ENCODE measurements around the gene ZNF79. TPM values are rescaled to one million over a fixed set of nuclear protein-coding genes. Genes with fewer than 3 reads are reported as not detected.
A peak's percentile ranks its signal among the peaks of the same experiment; 100 is the strongest.

ZNF79 gene
- total and polyA plus RNA-seq, 9 of the 15 experiments (the other 6 are each of a cell fraction or from before 2014, with no cell fraction given) = 0.62 to 7.0 (median 4.1) TPM

DNA sequence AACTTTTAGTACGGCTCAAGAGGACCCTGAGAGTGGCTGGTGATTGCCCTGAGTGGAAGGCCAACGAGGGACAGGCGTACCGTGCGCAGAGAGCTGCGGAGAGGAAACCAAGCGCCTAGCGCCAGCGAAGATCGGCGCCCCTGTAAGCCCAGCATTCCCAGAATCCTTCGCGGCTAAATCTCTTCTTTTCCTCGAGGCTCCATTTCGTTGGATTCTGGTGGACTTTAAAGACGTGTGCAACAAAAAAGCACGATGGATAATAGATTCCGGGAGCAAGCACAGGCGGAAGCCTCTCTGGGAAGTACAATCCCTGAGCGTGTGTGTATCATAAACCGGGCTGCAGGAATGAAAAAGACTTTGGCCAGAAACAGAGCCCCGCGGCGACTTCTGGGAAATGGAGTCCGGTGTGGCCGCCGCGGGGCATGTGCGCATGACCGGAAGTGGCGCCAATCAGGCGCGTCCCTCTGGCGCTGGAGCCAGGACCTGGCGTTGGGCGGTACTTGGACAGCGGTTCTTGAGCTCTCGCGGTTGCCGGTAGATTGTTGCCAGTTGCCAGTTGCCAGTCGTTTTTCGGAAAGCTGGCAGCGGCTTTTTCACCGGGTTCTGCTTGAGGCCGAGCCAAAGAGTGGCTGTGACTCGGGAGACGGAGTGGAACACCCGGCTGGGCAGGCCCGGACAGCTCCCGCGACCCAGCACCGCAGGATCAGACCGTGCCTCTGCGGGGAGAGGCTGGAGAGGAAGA is at the start of gene ZNF79 (continued):
- TF ChIP-seq, protein P1, sequence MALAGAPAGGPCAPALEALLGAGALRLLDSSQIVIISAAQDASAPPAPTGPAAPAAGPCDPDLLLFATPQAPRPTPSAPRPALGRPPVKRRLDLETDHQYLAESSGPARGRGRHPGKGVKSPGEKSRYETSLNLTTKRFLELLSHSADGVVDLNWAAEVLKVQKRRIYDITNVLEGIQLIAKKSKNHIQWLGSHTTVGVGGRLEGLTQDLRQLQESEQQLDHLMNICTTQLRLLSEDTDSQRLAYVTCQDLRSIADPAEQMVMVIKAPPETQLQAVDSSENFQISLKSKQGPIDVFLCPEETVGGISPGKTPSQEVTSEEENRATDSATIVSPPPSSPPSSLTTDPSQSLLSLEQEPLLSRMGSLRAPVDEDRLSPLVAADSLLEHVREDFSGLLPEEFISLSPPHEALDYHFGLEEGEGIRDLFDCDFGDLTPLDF (CRISPR knock-in tag; IDR thresholded peaks at IDR 0.05) = no peak
- peak; percentile 93 for TF ChIP-seq RBBP5 (IDR thresholded peaks at IDR 0.05; ENCODE audit: borderline replicate concordance, insufficient read depth, low read length, poor library complexity, severe bottlenecking)
- TF ChIP-seq ZNF668 (CRISPR knock-in tag; IDR thresholded peaks at IDR 0.05) = no peak
- TF ChIP-seq SOX6 (IDR thresholded peaks at IDR 0.05) = 0 out of 2 replicates have a peak, but pooled peaks have one; percentile 22
- peak; percentile 38; the same call in 1 of the 2 replicates for TF ChIP-seq HDAC8 (tag; IDR thresholded peaks at IDR 0.05)
- TF ChIP-seq PHF8 (IDR thresholded peaks at IDR 0.05; ENCODE audit: borderline replicate concordance, low read length) = peak; percentile 81; the same call in 1 of the 2 replicates
- TF ChIP-seq, protein P2, sequence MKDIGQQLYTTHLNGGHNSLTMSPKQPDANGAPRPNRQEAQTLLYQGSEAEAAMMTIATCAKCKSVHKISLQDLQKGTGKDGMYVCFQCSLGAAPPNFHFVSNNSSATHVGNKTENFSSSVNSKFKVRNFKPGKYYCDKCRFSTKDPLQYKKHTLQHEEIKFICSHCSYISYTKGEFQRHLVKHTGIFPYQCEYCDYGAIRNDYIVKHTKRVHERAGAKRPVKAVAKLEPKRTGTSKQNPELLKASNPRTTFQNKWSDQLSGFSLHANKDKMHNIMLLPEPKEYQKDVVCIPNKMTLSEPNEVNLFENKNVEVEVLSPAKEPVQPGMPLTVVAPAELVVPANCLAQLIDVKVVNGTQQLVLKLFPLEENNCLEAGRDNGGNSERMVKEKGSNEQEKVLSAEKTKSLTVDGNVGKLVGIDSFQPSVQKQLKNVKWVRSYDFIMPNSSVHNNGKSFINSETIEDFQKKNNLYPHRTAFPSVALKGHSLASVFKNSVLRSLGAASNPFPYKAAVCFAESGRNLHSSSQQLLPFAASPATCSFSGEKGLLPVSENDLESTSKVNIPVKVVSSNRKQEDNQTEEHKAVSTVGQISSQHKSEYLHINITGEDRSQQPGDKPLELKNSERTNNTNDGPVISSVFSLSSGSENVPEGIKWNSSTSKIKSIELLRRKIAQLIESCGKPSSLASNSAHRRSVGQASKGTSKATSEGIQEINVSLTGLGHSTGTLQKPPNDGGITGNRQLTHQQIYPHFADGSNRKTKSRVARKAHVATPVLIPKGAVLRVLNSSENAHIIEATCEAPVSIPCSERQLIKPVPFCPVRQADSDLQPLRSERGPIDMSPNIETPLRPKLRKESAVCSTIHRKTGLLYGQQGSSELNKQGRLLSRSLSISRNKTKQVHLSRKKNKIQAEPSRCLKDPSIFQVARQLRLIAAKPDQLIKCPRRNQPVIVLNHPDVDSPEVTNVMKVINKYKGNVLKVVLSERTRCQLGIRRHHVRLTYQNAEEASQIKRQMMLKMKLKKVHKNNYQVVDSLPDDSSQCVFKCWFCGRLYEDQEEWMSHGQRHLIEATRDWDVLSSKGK (CRISPR knock-in tag; IDR thresholded peaks at IDR 0.05) = no peak
- TF ChIP-seq, protein P3, sequence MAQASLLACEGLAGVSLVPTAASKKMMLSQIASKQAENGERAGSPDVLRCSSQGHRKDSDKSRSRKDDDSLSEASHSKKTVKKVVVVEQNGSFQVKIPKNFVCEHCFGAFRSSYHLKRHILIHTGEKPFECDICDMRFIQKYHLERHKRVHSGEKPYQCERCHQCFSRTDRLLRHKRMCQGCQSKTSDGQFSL (CRISPR knock-in tag; IDR thresholded peaks at IDR 0.05) = no peak
- TF ChIP-seq, protein P3 (tag; IDR thresholded peaks at IDR 0.05) = no peak
- TF ChIP-seq BDP1 (IDR thresholded peaks at IDR 0.05; ENCODE audit: insufficient read depth, insufficient read length) = no peak
- TF ChIP-seq, protein P4, sequence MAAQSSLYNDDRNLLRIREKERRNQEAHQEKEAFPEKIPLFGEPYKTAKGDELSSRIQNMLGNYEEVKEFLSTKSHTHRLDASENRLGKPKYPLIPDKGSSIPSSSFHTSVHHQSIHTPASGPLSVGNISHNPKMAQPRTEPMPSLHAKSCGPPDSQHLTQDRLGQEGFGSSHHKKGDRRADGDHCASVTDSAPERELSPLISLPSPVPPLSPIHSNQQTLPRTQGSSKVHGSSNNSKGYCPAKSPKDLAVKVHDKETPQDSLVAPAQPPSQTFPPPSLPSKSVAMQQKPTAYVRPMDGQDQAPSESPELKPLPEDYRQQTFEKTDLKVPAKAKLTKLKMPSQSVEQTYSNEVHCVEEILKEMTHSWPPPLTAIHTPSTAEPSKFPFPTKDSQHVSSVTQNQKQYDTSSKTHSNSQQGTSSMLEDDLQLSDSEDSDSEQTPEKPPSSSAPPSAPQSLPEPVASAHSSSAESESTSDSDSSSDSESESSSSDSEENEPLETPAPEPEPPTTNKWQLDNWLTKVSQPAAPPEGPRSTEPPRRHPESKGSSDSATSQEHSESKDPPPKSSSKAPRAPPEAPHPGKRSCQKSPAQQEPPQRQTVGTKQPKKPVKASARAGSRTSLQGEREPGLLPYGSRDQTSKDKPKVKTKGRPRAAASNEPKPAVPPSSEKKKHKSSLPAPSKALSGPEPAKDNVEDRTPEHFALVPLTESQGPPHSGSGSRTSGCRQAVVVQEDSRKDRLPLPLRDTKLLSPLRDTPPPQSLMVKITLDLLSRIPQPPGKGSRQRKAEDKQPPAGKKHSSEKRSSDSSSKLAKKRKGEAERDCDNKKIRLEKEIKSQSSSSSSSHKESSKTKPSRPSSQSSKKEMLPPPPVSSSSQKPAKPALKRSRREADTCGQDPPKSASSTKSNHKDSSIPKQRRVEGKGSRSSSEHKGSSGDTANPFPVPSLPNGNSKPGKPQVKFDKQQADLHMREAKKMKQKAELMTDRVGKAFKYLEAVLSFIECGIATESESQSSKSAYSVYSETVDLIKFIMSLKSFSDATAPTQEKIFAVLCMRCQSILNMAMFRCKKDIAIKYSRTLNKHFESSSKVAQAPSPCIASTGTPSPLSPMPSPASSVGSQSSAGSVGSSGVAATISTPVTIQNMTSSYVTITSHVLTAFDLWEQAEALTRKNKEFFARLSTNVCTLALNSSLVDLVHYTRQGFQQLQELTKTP (IDR thresholded peaks at IDR 0.05; ENCODE audit: low read depth in 1 of 2, partially characterized antibody in 2 of 2) = peak; percentile 69 to 95
- peak; percentile 77; the same call in 1 of the 2 replicates for TF ChIP-seq ZNF644 (tag; IDR thresholded peaks at IDR 0.05; ENCODE audit: low read depth)
- no peak for TF ChIP-seq NFIX (CRISPR knock-in tag; IDR thresholded peaks at IDR 0.05; ENCODE audit: low read depth)
- no peak for TF ChIP-seq RBM17 (IDR thresholded peaks at IDR 0.05; ENCODE audit: borderline replicate concordance, low read depth, low read length)
